SK-N-SH treated with all-trans-retinoic acid at 6 μM for 48 hours (cell line): ENCODE measurements around the gene IGSF11.
"Not testable (repeated sequence)": the region's sequence is repeated elsewhere in the genome, so short reads cannot be mapped to it uniquely, and the experiment has no call there.

Experiments used
- ARNTL ChIP-seq: fragments of 450-650 bp; formaldehyde crosslinking; IDR thresholded peaks from 2 replicates; pipeline ENCODE4 v1.5.0; 2020; ENCODE audit warnings: low read depth, mild to moderate bottlenecking, moderate library complexity, borderline replicate concordance
- ESRRG ChIP-seq: fragments of 250-450 bp; sonication (Bioruptor Pico); IDR thresholded peaks from 2 replicates; pipeline ENCODE4 v1.6.1; 2021; ENCODE audit warnings: mild to moderate bottlenecking
- SNAI2 ChIP-seq: fragments of 250-450 bp; sonication (Bioruptor Pico); IDR thresholded peaks from 2 replicates; pipeline ENCODE4 v1.5.0; 2020; ENCODE audit warnings: mild to moderate bottlenecking, moderate library complexity
- ZC3H10 ChIP-seq: fragments of 250-450 bp; sonication (Bioruptor Pico); IDR thresholded peaks from 2 replicates; pipeline ENCODE4 v1.5.1; 2021; ENCODE audit warnings: mild to moderate bottlenecking, moderate library complexity
- ZFP3 ChIP-seq: fragments of 250-450 bp; sonication (Bioruptor Pico); IDR thresholded peaks from 2 replicates; pipeline ENCODE4 v1.5.0; 2020; ENCODE audit warnings: mild to moderate bottlenecking, moderate library complexity
- ZNF70 ChIP-seq: fragments of 450-650 bp; formaldehyde crosslinking; IDR thresholded peaks from 2 replicates; pipeline ENCODE4 v1.5.0; 2020; ENCODE audit warnings: mild to moderate bottlenecking, moderate library complexity
- TF ChIP-seq, protein P1 (sequence below): fragments of 250-450 bp; sonication (Bioruptor Pico); IDR thresholded peaks from 2 replicates; pipeline ENCODE4 v1.5.1; 2020; ENCODE audit warnings: low read depth, mild to moderate bottlenecking, moderate library complexity
- TF ChIP-seq, protein P2 (sequence below): fragments of 250-450 bp; sonication (Bioruptor Pico); IDR thresholded peaks from 2 replicates; pipeline ENCODE4 v1.8.0; 2020; ENCODE audit warnings: mild to moderate bottlenecking, moderate library complexity, borderline replicate concordance
- TF ChIP-seq, protein P3 (sequence below): fragments of 250-450 bp; sonication (Bioruptor Pico); IDR thresholded peaks from 2 replicates; pipeline ENCODE4 v1.8.0; 2021; ENCODE audit warnings: low read depth, mild to moderate bottlenecking, moderate library complexity, borderline replicate concordance

DNA sequence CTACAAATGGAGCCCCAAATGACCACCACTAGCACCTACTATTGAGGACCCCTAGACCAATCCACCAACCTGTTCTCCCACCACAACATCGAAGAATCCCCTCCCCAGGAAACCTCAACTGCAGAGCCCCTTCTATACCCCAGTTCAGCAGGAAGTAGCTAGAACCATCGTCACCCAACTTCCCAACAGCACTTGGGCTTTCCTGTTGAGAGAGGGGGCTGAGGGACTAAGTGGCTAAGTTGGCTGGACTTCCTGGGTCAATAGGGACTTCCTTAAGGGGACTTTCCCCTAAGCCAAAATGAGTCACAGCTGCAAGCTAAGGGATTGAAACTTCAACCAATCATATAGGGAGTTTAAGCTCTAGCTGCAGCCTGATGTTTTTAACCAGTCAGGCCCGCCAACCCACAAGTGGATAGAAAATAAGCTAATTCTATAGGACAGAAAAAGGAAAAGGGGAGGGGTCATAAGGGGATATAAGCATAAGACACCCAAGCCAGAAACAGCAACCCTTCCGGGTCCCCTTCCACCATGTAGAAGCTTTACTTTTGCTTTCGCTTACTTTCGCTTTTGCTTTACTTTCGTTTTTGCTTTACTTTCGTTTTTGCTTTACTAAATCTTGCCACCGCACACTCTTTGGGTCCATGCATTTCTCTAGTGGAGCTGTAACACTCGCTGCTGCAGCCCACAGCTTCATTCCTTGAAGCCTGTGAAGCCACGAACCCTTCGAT, 183.0 kb downstream of the IGSF11 start:
- TF ChIP-seq ESRRG (CRISPR knock-in tag); ZFP3 (CRISPR knock-in tag); SNAI2 (CRISPR knock-in tag); ZC3H10; ARNTL (CRISPR knock-in tag); ZNF70 (CRISPR knock-in tag): not testable (repeated sequence)
- TF ChIP-seq, protein P1, sequence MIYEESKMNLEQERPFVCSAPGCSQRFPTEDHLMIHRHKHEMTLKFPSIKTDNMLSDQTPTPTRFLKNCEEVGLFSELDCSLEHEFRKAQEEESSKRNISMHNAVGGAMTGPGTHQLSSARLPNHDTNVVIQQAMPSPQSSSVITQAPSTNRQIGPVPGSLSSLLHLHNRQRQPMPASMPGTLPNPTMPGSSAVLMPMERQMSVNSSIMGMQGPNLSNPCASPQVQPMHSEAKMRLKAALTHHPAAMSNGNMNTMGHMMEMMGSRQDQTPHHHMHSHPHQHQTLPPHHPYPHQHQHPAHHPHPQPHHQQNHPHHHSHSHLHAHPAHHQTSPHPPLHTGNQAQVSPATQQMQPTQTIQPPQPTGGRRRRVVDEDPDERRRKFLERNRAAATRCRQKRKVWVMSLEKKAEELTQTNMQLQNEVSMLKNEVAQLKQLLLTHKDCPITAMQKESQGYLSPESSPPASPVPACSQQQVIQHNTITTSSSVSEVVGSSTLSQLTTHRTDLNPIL (CRISPR knock-in tag) = not testable (repeated sequence)
- TF ChIP-seq, protein P2, sequence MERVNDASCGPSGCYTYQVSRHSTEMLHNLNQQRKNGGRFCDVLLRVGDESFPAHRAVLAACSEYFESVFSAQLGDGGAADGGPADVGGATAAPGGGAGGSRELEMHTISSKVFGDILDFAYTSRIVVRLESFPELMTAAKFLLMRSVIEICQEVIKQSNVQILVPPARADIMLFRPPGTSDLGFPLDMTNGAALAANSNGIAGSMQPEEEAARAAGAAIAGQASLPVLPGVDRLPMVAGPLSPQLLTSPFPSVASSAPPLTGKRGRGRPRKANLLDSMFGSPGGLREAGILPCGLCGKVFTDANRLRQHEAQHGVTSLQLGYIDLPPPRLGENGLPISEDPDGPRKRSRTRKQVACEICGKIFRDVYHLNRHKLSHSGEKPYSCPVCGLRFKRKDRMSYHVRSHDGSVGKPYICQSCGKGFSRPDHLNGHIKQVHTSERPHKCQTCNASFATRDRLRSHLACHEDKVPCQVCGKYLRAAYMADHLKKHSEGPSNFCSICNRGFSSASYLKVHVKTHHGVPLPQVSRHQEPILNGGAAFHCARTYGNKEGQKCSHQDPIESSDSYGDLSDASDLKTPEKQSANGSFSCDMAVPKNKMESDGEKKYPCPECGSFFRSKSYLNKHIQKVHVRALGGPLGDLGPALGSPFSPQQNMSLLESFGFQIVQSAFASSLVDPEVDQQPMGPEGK (CRISPR knock-in tag) = not testable (repeated sequence)
- TF ChIP-seq, protein P3, sequence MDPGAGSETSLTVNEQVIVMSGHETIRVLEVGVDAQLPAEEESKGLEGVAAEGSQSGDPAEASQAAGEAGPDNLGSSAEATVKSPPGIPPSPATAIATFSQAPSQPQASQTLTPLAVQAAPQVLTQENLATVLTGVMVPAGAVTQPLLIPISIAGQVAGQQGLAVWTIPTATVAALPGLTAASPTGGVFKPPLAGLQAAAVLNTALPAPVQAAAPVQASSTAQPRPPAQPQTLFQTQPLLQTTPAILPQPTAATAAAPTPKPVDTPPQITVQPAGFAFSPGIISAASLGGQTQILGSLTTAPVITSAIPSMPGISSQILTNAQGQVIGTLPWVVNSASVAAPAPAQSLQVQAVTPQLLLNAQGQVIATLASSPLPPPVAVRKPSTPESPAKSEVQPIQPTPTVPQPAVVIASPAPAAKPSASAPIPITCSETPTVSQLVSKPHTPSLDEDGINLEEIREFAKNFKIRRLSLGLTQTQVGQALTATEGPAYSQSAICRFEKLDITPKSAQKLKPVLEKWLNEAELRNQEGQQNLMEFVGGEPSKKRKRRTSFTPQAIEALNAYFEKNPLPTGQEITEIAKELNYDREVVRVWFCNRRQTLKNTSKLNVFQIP = not testable (repeated sequence)
